EL (cell line): ENCODE results near the gene SNRPA1.
A peak's percentile ranks its signal among the peaks of the same experiment; 100 is the strongest.
"Not testable (repeated sequence)": the region's sequence is repeated elsewhere in the genome, so short reads cannot be mapped to it uniquely, and the experiment has no call there.

Experiments used
- DNase-seq: peaks from one replicate; pipeline ENCODE4 v3.0.0-alpha.2; 2016

Gene SNRPA1

GRCh38 chr15:101294731-101295606 lies at the start of gene SNRPA1:
TSS of gene SNRPA1 (minus strand) at chr15:101295248. CDS start at chr15:101295178, 70 bp downstream.
- DNase-seq = peak; percentile 94

- no peak for DNase-seq
These were observed 47.0 kb upstream of the SNRPA1 start for GRCh38 chr15:101342056-101342455.

- DNase-seq = no peak
These were observed 43.5 kb upstream of the SNRPA1 start for GRCh38 chr15:101338502-101339057.

- no peak for DNase-seq
These were observed 42.9 kb upstream of the SNRPA1 start for GRCh38 chr15:101337976-101338375.

GRCh38 chr15:101333907-101334789 lies 39.1 kb upstream of the SNRPA1 start:
- not testable (repeated sequence) for DNase-seq

- no peak for DNase-seq
These were observed 37.0 kb upstream of the SNRPA1 start for GRCh38 chr15:101332061-101332467.

- no peak for DNase-seq
These were observed 34.9 kb upstream of the SNRPA1 start for GRCh38 chr15:101329867-101330380.

GRCh38 chr15:101329309-101329863 lies 34.3 kb upstream of the SNRPA1 start:
- no peak for DNase-seq

GRCh38 chr15:101328001-101328400 lies 33.0 kb upstream of the SNRPA1 start:
- DNase-seq = no peak

GRCh38 chr15:101327147-101327740 lies 32.2 kb upstream of the SNRPA1 start:
- DNase-seq = no peak

GRCh38 chr15:101326462-101327146 lies 31.6 kb upstream of the SNRPA1 start:
- no peak for DNase-seq

- no peak for DNase-seq
These were observed 30.9 kb upstream of the SNRPA1 start for GRCh38 chr15:101326026-101326315.

- DNase-seq = no peak
These were observed 30.4 kb upstream of the SNRPA1 start for GRCh38 chr15:101325263-101326025.

- DNase-seq = no peak
These were observed 29.6 kb upstream of the SNRPA1 start for GRCh38 chr15:101324524-101325177.

- no peak for DNase-seq
These were observed 28.9 kb upstream of the SNRPA1 start for GRCh38 chr15:101323793-101324523.

- DNase-seq = no peak
These were observed 27.9 kb upstream of the SNRPA1 start for GRCh38 chr15:101322854-101323477.

- DNase-seq = no peak
These were observed 27.1 kb upstream of the SNRPA1 start for GRCh38 chr15:101322016-101322695.

- DNase-seq = peak; percentile 55
These were observed 25.5 kb upstream of the SNRPA1 start for GRCh38 chr15:101320501-101321052.
